Nephron progenitor cell (in vitro differentiated cells): Measurements from ENCODE around the gene MCF2L2.
A peak's percentile ranks its signal among the peaks of the same experiment; 100 is the strongest.
"Not testable (repeated sequence)": the region's sequence is repeated elsewhere in the genome, so short reads cannot be mapped to it uniquely, and the experiment has no call there.

ENCODE experiments used
- DNase-seq: peaks from one replicate; pipeline ENCODE4 v3.0.0; 2021
- H3K27ac Mint-ChIP-seq: 2 replicates; pipeline ENCODE4 v1.8.0; 2021; ENCODE audit warnings: mild to moderate bottlenecking, moderate library complexity, mixed read lengths
- H3K27me3 Mint-ChIP-seq: 2 replicates; pipeline ENCODE4 v1.8.0; 2021; ENCODE audit warnings: mild to moderate bottlenecking, low read depth, mixed read lengths; ENCODE audit not compliant: poor library complexity
- H3K36me3 Mint-ChIP-seq: 2 replicates; pipeline ENCODE4 v1.8.0; 2021; ENCODE audit warnings: low read depth, mixed read lengths
- H3K4me1 Mint-ChIP-seq: 2 replicates; pipeline ENCODE4 v1.8.0; 2021; ENCODE audit warnings: mixed read lengths
- H3K4me3 Mint-ChIP-seq: 2 replicates; pipeline ENCODE4 v1.8.0; 2021; ENCODE audit warnings: mild to moderate bottlenecking, moderate library complexity, mixed read lengths
- H3K9me3 Mint-ChIP-seq: 2 replicates; pipeline ENCODE4 v1.8.0; 2021; ENCODE audit warnings: mild to moderate bottlenecking, moderate library complexity, mixed read lengths
- CTCF ChIP-seq: fragments of 200-600 bp; sonication (generic); IDR thresholded peaks from 2 replicates; pipeline ENCODE4 v1.5.0; 2021; ENCODE audit warnings: antibody characterized with exemption

Gene MCF2L2

GRCh38 chr3:183447206-183448001, 19.0 kb upstream of the MCF2L2 start:
- H3K27me3 Mint-ChIP-seq = peaks cover 5% of the 10 kb centered on the region
- peaks cover 29% of the 10 kb centered on the region for H3K4me1 Mint-ChIP-seq
- peak overlapping the region; percentile 50 for H3K27ac Mint-ChIP-seq
- DNase-seq = peak; percentile 92
- peaks cover 28% of the 10 kb centered on the region for H3K9me3 Mint-ChIP-seq
- no peak for TF ChIP-seq CTCF
- H3K4me3 Mint-ChIP-seq = peak overlapping the region; percentile 90
- H3K36me3 Mint-ChIP-seq = peaks cover 24% of the 10 kb centered on the region

- no peak for DNase-seq
- Mint-ChIP-seq H3K36me3 (peaks cover 19% of the 10 kb centered on the region), H3K27ac (peak overlapping the region; percentile 50), H3K9me3 (peaks cover 31% of the 10 kb centered on the region), H3K4me3 (peak overlapping the region; percentile 90), H3K27me3 (peaks cover 5% of the 10 kb centered on the region), H3K4me1 (peaks cover 29% of the 10 kb centered on the region)
- TF ChIP-seq CTCF = no peak
Measured at GRCh38 chr3:183446838-183447205, 18.4 kb upstream of the MCF2L2 start.

GRCh38 chr3:183444748-183445147, 16.3 kb upstream of the MCF2L2 start:
- H3K9me3 Mint-ChIP-seq = peaks cover 40% of the 10 kb centered on the region
- peaks cover 5% of the 10 kb centered on the region for H3K27me3 Mint-ChIP-seq
- H3K4me1 Mint-ChIP-seq = peaks cover 24% of the 10 kb centered on the region
- no peak overlapping the region for H3K4me3 Mint-ChIP-seq
- peaks cover 7% of the 10 kb centered on the region for H3K36me3 Mint-ChIP-seq
- no peak for TF ChIP-seq CTCF
- no peak overlapping the region for H3K27ac Mint-ChIP-seq
- DNase-seq = no peak

GRCh38 chr3:183443395-183444385, 15.3 kb upstream of the MCF2L2 start:
- peaks cover 13% of the 10 kb centered on the region for H3K4me1 Mint-ChIP-seq
- peaks cover 5% of the 10 kb centered on the region for H3K27me3 Mint-ChIP-seq
- no peak for TF ChIP-seq CTCF
- peaks cover 40% of the 10 kb centered on the region for H3K9me3 Mint-ChIP-seq
- peaks cover 7% of the 10 kb centered on the region for H3K36me3 Mint-ChIP-seq
- no peak overlapping the region for H3K27ac Mint-ChIP-seq
- no peak overlapping the region for H3K4me3 Mint-ChIP-seq
- DNase-seq = no peak

- Mint-ChIP-seq H3K36me3 (peaks cover 7% of the 10 kb centered on the region), H3K4me1 (peaks cover 8% of the 10 kb centered on the region), H3K27me3 (peaks cover 5% of the 10 kb centered on the region), H3K4me3 (no peak overlapping the region), H3K27ac (no peak overlapping the region), H3K9me3 (peaks cover 40% of the 10 kb centered on the region)
- no peak for DNase-seq
- no peak for TF ChIP-seq CTCF
Measured at GRCh38 chr3:183442994-183443393, 14.6 kb upstream of the MCF2L2 start.

- H3K4me3 Mint-ChIP-seq, DNase-seq, H3K27me3 Mint-ChIP-seq, H3K36me3 Mint-ChIP-seq, H3K27ac Mint-ChIP-seq: not testable (repeated sequence)
- H3K4me1 Mint-ChIP-seq = peaks cover 10% of the 10 kb centered on the region
- peaks cover 36% of the 10 kb centered on the region for H3K9me3 Mint-ChIP-seq
Measured at GRCh38 chr3:183440521-183440920, 12.1 kb upstream of the MCF2L2 start.
